AG09309 (cell line): ENCODE measurements around the gene TSPAN18.
A peak's percentile ranks its signal among the peaks of the same experiment; 100 is the strongest.

Experiments used
- DNase-seq: peaks from one replicate; pipeline ENCODE4 v3.0.0-alpha.2; 2010; ENCODE audit warnings: low read depth
- H3K4me3 ChIP-seq: 2 replicates; pipeline ENCODE4 v1.5.1; 2011; ENCODE audit warnings: mild to moderate bottlenecking, low read depth, low read length, moderate library complexity; ENCODE audit not compliant: control insufficient read depth
- CTCF ChIP-seq: IDR thresholded peaks from 2 replicates; pipeline ENCODE4 v1.5.1; 2011; ENCODE audit warnings: mild to moderate bottlenecking, low read depth, low read length, inconsistent platforms; ENCODE audit not compliant: insufficient read depth, control insufficient read depth; ENCODE audit errors: missing control alignments

The TSPAN18 gene

GRCh38 chr11:44742508-44743246, 15.9 kb downstream of the TSPAN18 start:
- no peak for DNase-seq
- no peak overlapping the region for H3K4me3 ChIP-seq
- TF ChIP-seq CTCF: no peak

GRCh38 chr11:44743326-44743725, 16.6 kb downstream of the TSPAN18 start:
- no peak for TF ChIP-seq CTCF
- DNase-seq: no peak
- no peak overlapping the region for H3K4me3 ChIP-seq

GRCh38 chr11:44743959-44744557, 17.3 kb downstream of the TSPAN18 start:
- no peak for TF ChIP-seq CTCF
- DNase-seq: no peak
- no peak overlapping the region for H3K4me3 ChIP-seq

- H3K4me3 ChIP-seq: no peak overlapping the region
- no peak for DNase-seq
- no peak for TF ChIP-seq CTCF
These were observed 20.1 kb downstream of the TSPAN18 start for GRCh38 chr11:44746894-44747293.

- no peak for TF ChIP-seq CTCF
- DNase-seq: peak; percentile 68
- H3K4me3 ChIP-seq: no peak overlapping the region
These were observed 20.6 kb downstream of the TSPAN18 start for GRCh38 chr11:44747316-44747715.

- no peak for DNase-seq
- no peak overlapping the region for H3K4me3 ChIP-seq
- TF ChIP-seq CTCF: no peak
These were observed 21.1 kb downstream of the TSPAN18 start for GRCh38 chr11:44747836-44748235.
